MM.1S (cell line): Measurements from ENCODE around the gene GTF2IRD1.

Experiments
- EZH2 ChIP-seq: fragments of 300-600 bp; sonication (generic); optimal IDR thresholded peaks from 2 replicates; pipeline ENCODE3; 2017; ENCODE audit warnings: low read depth, mild to moderate bottlenecking, antibody characterized with exemption, low read length, mixed read lengths
- EZH2phosphoT487 ChIP-seq: fragments of 300-600 bp; sonication (generic); IDR thresholded peaks from 2 replicates; pipeline ENCODE4 v1.6.1; 2018; ENCODE audit warnings: antibody characterized with exemption, low read length
- TF ChIP-seq, protein P1 (sequence below): fragments of 300-600 bp; sonication (generic); IDR thresholded peaks from 2 replicates; pipeline ENCODE4 v1.5.1; 2016; ENCODE audit warnings: antibody characterized with exemption, low read length, mixed read lengths

DNA sequence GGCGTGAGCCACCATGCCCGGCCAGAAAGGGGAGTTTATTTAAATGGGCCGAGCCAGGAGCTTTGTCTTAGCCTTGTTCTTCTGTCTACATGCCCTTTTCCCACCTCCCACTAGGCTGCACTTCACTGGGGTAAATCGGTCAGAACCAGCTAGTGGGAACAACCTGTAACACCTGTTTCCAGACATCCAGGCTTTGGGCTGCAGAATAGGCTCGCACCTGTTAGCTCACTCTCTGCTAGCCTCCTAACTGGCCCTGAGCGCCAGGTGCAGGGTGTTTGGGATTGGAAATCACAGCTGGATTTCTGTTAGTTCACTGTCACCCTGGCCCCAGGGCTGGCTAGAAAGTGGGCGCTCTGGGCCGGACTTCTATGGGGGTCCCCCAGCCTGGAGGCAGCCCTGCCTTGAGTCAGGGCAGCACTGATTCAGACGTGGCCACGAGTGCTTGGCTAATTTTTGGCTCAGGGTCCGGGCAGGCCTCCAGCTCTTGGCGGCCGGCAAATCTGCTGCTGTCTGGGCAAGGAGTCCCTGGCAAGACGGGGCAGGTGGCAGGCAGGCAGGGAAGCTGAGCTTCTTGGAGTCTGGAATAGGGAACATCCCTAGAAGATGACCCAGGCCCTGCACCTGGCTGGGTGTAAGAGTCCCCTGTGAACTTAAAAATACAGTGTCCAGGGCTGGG lies 48.6 kb downstream of the GTF2IRD1 start:
- TF ChIP-seq, protein P1, sequence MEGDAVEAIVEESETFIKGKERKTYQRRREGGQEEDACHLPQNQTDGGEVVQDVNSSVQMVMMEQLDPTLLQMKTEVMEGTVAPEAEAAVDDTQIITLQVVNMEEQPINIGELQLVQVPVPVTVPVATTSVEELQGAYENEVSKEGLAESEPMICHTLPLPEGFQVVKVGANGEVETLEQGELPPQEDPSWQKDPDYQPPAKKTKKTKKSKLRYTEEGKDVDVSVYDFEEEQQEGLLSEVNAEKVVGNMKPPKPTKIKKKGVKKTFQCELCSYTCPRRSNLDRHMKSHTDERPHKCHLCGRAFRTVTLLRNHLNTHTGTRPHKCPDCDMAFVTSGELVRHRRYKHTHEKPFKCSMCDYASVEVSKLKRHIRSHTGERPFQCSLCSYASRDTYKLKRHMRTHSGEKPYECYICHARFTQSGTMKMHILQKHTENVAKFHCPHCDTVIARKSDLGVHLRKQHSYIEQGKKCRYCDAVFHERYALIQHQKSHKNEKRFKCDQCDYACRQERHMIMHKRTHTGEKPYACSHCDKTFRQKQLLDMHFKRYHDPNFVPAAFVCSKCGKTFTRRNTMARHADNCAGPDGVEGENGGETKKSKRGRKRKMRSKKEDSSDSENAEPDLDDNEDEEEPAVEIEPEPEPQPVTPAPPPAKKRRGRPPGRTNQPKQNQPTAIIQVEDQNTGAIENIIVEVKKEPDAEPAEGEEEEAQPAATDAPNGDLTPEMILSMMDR, result no peak
- no peak for TF ChIP-seq EZH2
- TF ChIP-seq EZH2phosphoT487, result no peak
